Glomerular visceral epithelial cell (primary cell): ENCODE measurements around the gene FYN.
"Not testable (repeated sequence)": the region's sequence is repeated elsewhere in the genome, so short reads cannot be mapped to it uniquely, and the experiment has no call there.

Experiments
- DNase-seq: peaks from one replicate; pipeline ENCODE4 v3.0.0-alpha.2; 2016; ENCODE audit errors: extremely low spot score

FYN gene

GRCh38 chr6:111680811-111681609 is 192.2 kb downstream of the FYN start:
- DNase-seq: not testable (repeated sequence)

- no peak for DNase-seq
These were observed 193.1 kb downstream of the FYN start for GRCh38 chr6:111680015-111680712.

- no peak for DNase-seq
These were observed 194.0 kb downstream of the FYN start for GRCh38 chr6:111679126-111679858.

- DNase-seq: peak; percentile 31
These were observed 195.8 kb downstream of the FYN start for GRCh38 chr6:111677249-111677990.

GRCh38 chr6:111676383-111676782 is 196.9 kb downstream of the FYN start:
- no peak for DNase-seq

GRCh38 chr6:111674883-111675282 is 198.4 kb downstream of the FYN start:
- no peak for DNase-seq

- no peak for DNase-seq
These were observed 198.8 kb downstream of the FYN start for GRCh38 chr6:111674413-111674812.

- DNase-seq: no peak
These were observed 199.3 kb downstream of the FYN start for GRCh38 chr6:111673937-111674336.

GRCh38 chr6:111673532-111673931 is 199.7 kb downstream of the FYN start:
- no peak for DNase-seq

- DNase-seq: no peak
These were observed 200.3 kb downstream of the FYN start for GRCh38 chr6:111672761-111673450.

GRCh38 chr6:111669326-111669725 is 203.9 kb downstream of the FYN start:
- DNase-seq: no peak

- no peak for DNase-seq
These were observed 204.8 kb downstream of the FYN start for GRCh38 chr6:111668410-111668809.

- no peak for DNase-seq
These were observed 205.3 kb downstream of the FYN start for GRCh38 chr6:111667931-111668330.

GRCh38 chr6:111666847-111667246 is 206.4 kb downstream of the FYN start:
- DNase-seq: no peak

GRCh38 chr6:111664565-111665030 is 208.7 kb downstream of the FYN start:
- no peak for DNase-seq

GRCh38 chr6:111663692-111664564 is 209.3 kb downstream of the FYN start:
- DNase-seq: no peak

GRCh38 chr6:111662794-111663593 is 210.3 kb downstream of the FYN start:
- DNase-seq: peak; percentile 48

GRCh38 chr6:111662072-111662793 is 211.0 kb downstream of the FYN start:
- no peak for DNase-seq
